Endothelial cell of umbilical vein (primary cell): ENCODE measurements around the gene SIRPB1. TPM values are rescaled to one million over a fixed set of nuclear protein-coding genes. Genes with fewer than 3 reads are reported as not detected.

Experiments used
- BruUV-seq: library from RNA; stranded (reverse); fragments of 400-500 nt; replicated peaks from 2 replicates; lab custom pipeline; 2021; lab: Mats Ljungman, UMichigan
- CTCF ChIA-PET: fragments of 300-600, 350-600 bp; sonication (Branson Sonifier 250); formaldehyde crosslinking; loops from one replicate; lab custom pipeline; 2021; ENCODE audit warnings: antibody characterized with exemption, inconsistent platforms; lab: Charles Lee
- POLR2A ChIA-PET: fragments of 300-600, 350-600 bp; sonication (Branson Sonifier 250); formaldehyde crosslinking; loops from one replicate; lab custom pipeline; 2021; ENCODE audit warnings: antibody characterized with exemption, inconsistent platforms; lab: Charles Lee
- DNase-seq: peaks from one replicate; pipeline ENCODE4 v3.0.0-alpha.2; 2011; ENCODE audit warnings: low read depth, low spot score
- FAIRE-seq: peaks from 2 replicates; lab custom pipeline; 2011; peaks lifted over from hg19 to GRCh38; lab: Jason Lieb, UNC
- H2AFZ ChIP-seq: 2 replicates; pipeline ENCODE4 v1.6.0; 2012; ENCODE audit warnings: low read depth, low read length, control low read depth, inconsistent platforms
- H3K27ac ChIP-seq: 2 replicates; pipeline ENCODE4 v1.5.1; 2011; ENCODE audit warnings: low read depth, mild to moderate bottlenecking, control low read depth, low read length, moderate library complexity; ENCODE audit not compliant: insufficient read depth
- H3K27me3 ChIP-seq, 2 experiments: 2 replicates each; pipeline versions ENCODE4 v1.6.0 to v1.6.1; 2011; ENCODE audit warnings: low read length in 2 of 2, mixed read lengths in 1 of 2; ENCODE audit not compliant: control insufficient read depth in 2 of 2, insufficient read depth in 2 of 2
- H3K36me3 ChIP-seq, 2 experiments: 2 replicates in 1 of 2; 3 replicates in 1 of 2; pipeline ENCODE4 v1.5.1; 2011; ENCODE audit warnings: low read length in 2 of 2, mild to moderate bottlenecking in 1 of 2, moderate library complexity in 1 of 2; ENCODE audit not compliant: control insufficient read depth in 2 of 2, insufficient read depth in 2 of 2; ENCODE audit errors: extremely low read depth in 1 of 2
- H3K4me1 ChIP-seq: 3 replicates; pipeline ENCODE4 v1.5.1; 2011; ENCODE audit warnings: mild to moderate bottlenecking, low read length; ENCODE audit not compliant: control insufficient read depth, insufficient read depth; ENCODE audit errors: extremely low read depth
- H3K4me2 ChIP-seq: 2 replicates; pipeline ENCODE4 v1.6.1; 2011; ENCODE audit warnings: low read length, control low read depth, mixed read lengths; ENCODE audit not compliant: insufficient read depth
- H3K4me3 ChIP-seq, 3 experiments: fragments of 200-600 bp in 1 of 3; sonication (generic), shearing (Covaris generic) in 1 of 3; replicated peaks in 1 of 3; 2 replicates each; pipeline ENCODE4 v1.5.1; 2011 to 2016; ENCODE audit warnings: control low read depth in 3 of 3, low read length in 3 of 3, mild to moderate bottlenecking in 2 of 3, inconsistent platforms in 1 of 3, low read depth in 1 of 3, moderate library complexity in 1 of 3; ENCODE audit not compliant: insufficient read depth in 1 of 3
- H3K79me2 ChIP-seq: 2 replicates; pipeline ENCODE4 v1.6.0; 2012; ENCODE audit warnings: low read length, inconsistent platforms; ENCODE audit not compliant: control insufficient read depth, insufficient read depth
- H3K9ac ChIP-seq: replicated peaks from 2 replicates; pipeline ENCODE3; 2011; ENCODE audit warnings: low read length, control low read depth; ENCODE audit not compliant: insufficient read depth; ENCODE audit errors: extremely low read depth
- H3K9me1 ChIP-seq: replicated peaks from 3 replicates; pipeline ENCODE4 v1.6.0; 2011; ENCODE audit warnings: mild to moderate bottlenecking, low read length; ENCODE audit not compliant: control insufficient read depth, insufficient read depth; ENCODE audit errors: extremely low read depth
- H3K9me3 ChIP-seq: replicated peaks from 2 replicates; pipeline ENCODE4 v1.5.1; 2012; ENCODE audit warnings: low read length, inconsistent platforms; ENCODE audit not compliant: control insufficient read depth, insufficient read depth
- H4K20me1 ChIP-seq: replicated peaks from 2 replicates; pipeline ENCODE3; 2011; ENCODE audit warnings: mild to moderate bottlenecking, low read length; ENCODE audit not compliant: control insufficient read depth, insufficient read depth; ENCODE audit errors: extremely low read depth
- EZH2 ChIP-seq: IDR thresholded peaks from 2 replicates; pipeline ENCODE4 v1.6.1; 2012; ENCODE audit warnings: borderline replicate concordance, low read depth, mild to moderate bottlenecking, moderate library complexity, low read length, inconsistent platforms; ENCODE audit not compliant: severe bottlenecking
- FOS ChIP-seq: IDR thresholded peaks from 2 replicates; pipeline ENCODE4 v1.6.1; 2011; ENCODE audit warnings: mild to moderate bottlenecking, low read length, moderate library complexity, borderline replicate concordance; ENCODE audit not compliant: insufficient read depth
- GATA2 ChIP-seq: IDR thresholded peaks from 2 replicates; pipeline ENCODE4 v1.7.0; 2011; ENCODE audit warnings: low read depth, mild to moderate bottlenecking, moderate library complexity, mixed read lengths, low read length; ENCODE audit not compliant: insufficient read length, insufficient read depth
- JUN ChIP-seq: IDR thresholded peaks from 2 replicates; pipeline ENCODE4 v1.6.1; 2011; ENCODE audit warnings: borderline replicate concordance, low read depth; ENCODE audit not compliant: insufficient read length, insufficient read depth
- MAX ChIP-seq: IDR thresholded peaks from 2 replicates; pipeline ENCODE4 v1.6.1; 2011; ENCODE audit not compliant: insufficient read depth, insufficient read length
- MYC ChIP-seq: IDR thresholded peaks from one replicate; pipeline ENCODE4 v1.6.1; 2011; ENCODE audit warnings: mild to moderate bottlenecking, low read depth, low read length
- POLR2A ChIP-seq: IDR thresholded peaks from 2 replicates; pipeline ENCODE4 v1.6.1; 2012; ENCODE audit warnings: low read depth, mild to moderate bottlenecking, control low read depth, low read length
- POLR2AphosphoS5 ChIP-seq: IDR thresholded peaks from 2 replicates; pipeline ENCODE4 v1.6.1; 2012; ENCODE audit warnings: low read depth, mild to moderate bottlenecking, control low read depth, low read length, moderate library complexity; ENCODE audit not compliant: insufficient read depth
- dilution Hi-C: fragments of 300-500 bp; cut with MboI; formaldehyde crosslinking; loops from one replicate; pipeline ENCODE4 v1.15.0; 2019; ENCODE audit warnings: low sequenced_read_pairs; ENCODE audit not compliant: extremely low pct_ligation_motif_present
- intact Hi-C: fragments of 100-400 bp; cut with micrococcal nuclease; formaldehyde crosslinking; loops from one replicate; pipeline ENCODE4 v1.10.0; 2022
- polyA plus RNA-seq, 4 experiments: library from polyadenylated mRNA; depleted of rRNA in 3 of 4; stranded (reverse) in 3 of 4; unstranded in 1 of 4; fragments of >200 nt; gene quantifications; 2 replicates each; pipeline versions ENCODE4 v1.2.1 to v1.2.3, GENCODE V29; 2011 to 2012; ENCODE audit warnings: missing spikeins in 1 of 4
- total RNA-seq: library from RNA; stranded (reverse); gene quantifications from 2 replicates; pipeline ENCODE4 v1.2.3, GENCODE V29; 2021
- TF ChIP-seq, protein P1 (sequence below), 2 donors: IDR thresholded peaks; 1 replicate in 1 of 2; 2 replicates in 1 of 2; pipeline ENCODE4 v1.5.1; 2011; ENCODE audit warnings: low read length in 2 of 2, mild to moderate bottlenecking in 2 of 2, moderate library complexity in 2 of 2, control low read depth in 1 of 2, inconsistent platforms in 1 of 2, low read depth in 1 of 2; ENCODE audit not compliant: insufficient read depth in 1 of 2; ENCODE audit errors: extremely low read depth in 1 of 2

The SIRPB1 gene
- total and polyA plus RNA-seq, 2 donors (not counting 3 experiments of a cell fraction or from before 2014, with no cell fraction given): 0.10 to 6.5 TPM

- no peak for FAIRE-seq
- CTCF ChIA-PET: no interaction called here
- no peak for TF ChIP-seq POLR2AphosphoS5
- TF ChIP-seq, protein P1, sequence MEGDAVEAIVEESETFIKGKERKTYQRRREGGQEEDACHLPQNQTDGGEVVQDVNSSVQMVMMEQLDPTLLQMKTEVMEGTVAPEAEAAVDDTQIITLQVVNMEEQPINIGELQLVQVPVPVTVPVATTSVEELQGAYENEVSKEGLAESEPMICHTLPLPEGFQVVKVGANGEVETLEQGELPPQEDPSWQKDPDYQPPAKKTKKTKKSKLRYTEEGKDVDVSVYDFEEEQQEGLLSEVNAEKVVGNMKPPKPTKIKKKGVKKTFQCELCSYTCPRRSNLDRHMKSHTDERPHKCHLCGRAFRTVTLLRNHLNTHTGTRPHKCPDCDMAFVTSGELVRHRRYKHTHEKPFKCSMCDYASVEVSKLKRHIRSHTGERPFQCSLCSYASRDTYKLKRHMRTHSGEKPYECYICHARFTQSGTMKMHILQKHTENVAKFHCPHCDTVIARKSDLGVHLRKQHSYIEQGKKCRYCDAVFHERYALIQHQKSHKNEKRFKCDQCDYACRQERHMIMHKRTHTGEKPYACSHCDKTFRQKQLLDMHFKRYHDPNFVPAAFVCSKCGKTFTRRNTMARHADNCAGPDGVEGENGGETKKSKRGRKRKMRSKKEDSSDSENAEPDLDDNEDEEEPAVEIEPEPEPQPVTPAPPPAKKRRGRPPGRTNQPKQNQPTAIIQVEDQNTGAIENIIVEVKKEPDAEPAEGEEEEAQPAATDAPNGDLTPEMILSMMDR (IDR thresholded peaks at IDR 0.05; ENCODE audit: extremely low read depth in 1 of 2, insufficient read depth in 1 of 2, low read depth in 1 of 2, low read length in 2 of 2): no peak
- TF ChIP-seq EZH2: no peak
- TF ChIP-seq MYC: no peak
- TF ChIP-seq JUN: no peak
- no peak for TF ChIP-seq POLR2A
- TF ChIP-seq MAX: no peak
- no peak for TF ChIP-seq FOS
- no peak for TF ChIP-seq GATA2
- H3K9ac ChIP-seq: no peak overlapping the region
- peaks cover 14 to 15% of the 10 kb centered on the region in 2 experiments for H3K27me3 ChIP-seq
- no peak overlapping the region for H2AFZ ChIP-seq
- intact Hi-C loops: no loop called here
- no TSS peak for BruUV-seq
- H4K20me1 ChIP-seq: no peaks in the 10 kb centered on the region
- H3K36me3 ChIP-seq: no peaks in the 10 kb centered on the region
- no peak overlapping the region for H3K4me2 ChIP-seq
- no peaks in the 10 kb centered on the region for H3K9me1 ChIP-seq
- POLR2A ChIA-PET: no interaction called here
- no peak overlapping the region for H3K27ac ChIP-seq
- dilution Hi-C loops: no loop called here
- no peaks in the 10 kb centered on the region for H3K4me1 ChIP-seq
- no peaks in the 10 kb centered on the region for H3K79me2 ChIP-seq
- H3K9me3 ChIP-seq: no peaks in the 10 kb centered on the region
- no peak overlapping the region for H3K4me3 ChIP-seq
- no peak for DNase-seq
These were observed 37.0 kb upstream of the SIRPB1 start for GRCh38 chr20:1656844-1657243.
